NCI-H748 (cell line): ENCODE measurements around the gene RPS21.

Experiments used
- DNase-seq: peaks from one replicate; lab custom pipeline; 2025; ENCODE audit not compliant: unreplicated experiment; lab: John Stamatoyannopoulos, UW

Gene RPS21

GRCh38 chr20:62386383-62387218, at the start of gene RPS21:
Gene RPS21 (plus strand): TSS chr20:62387103. CDS start chr20:62387339, 236 bp downstream.
- DNase-seq = peak; percentile 88

- no peak for DNase-seq
Observed at GRCh38 chr20:62337558-62338293, 49.2 kb upstream of the RPS21 start.

- no peak for DNase-seq
Observed at GRCh38 chr20:62338294-62338620, 48.6 kb upstream of the RPS21 start.

- no peak for DNase-seq
Observed at GRCh38 chr20:62339647-62340062, 47.2 kb upstream of the RPS21 start.

GRCh38 chr20:62342910-62343309, 44.0 kb upstream of the RPS21 start:
- peak; percentile 60 for DNase-seq

- no peak for DNase-seq
Observed at GRCh38 chr20:62344092-62344491, 42.8 kb upstream of the RPS21 start.

- no peak for DNase-seq
Observed at GRCh38 chr20:62344782-62345181, 42.1 kb upstream of the RPS21 start.

GRCh38 chr20:62345681-62346370, 41.1 kb upstream of the RPS21 start:
- DNase-seq = no peak

GRCh38 chr20:62346398-62347150, 40.3 kb upstream of the RPS21 start:
- peak; percentile 6 for DNase-seq

- DNase-seq = no peak
Observed at GRCh38 chr20:62347151-62347404, 39.8 kb upstream of the RPS21 start.

- DNase-seq = no peak
Observed at GRCh38 chr20:62347445-62347844, 39.5 kb upstream of the RPS21 start.

GRCh38 chr20:62348604-62349003, 38.3 kb upstream of the RPS21 start:
- no peak for DNase-seq

- no peak for DNase-seq
Observed at GRCh38 chr20:62349556-62350097, 37.3 kb upstream of the RPS21 start.

GRCh38 chr20:62350098-62350628, 36.7 kb upstream of the RPS21 start:
- DNase-seq = peak; percentile 38

GRCh38 chr20:62350629-62351422, 36.1 kb upstream of the RPS21 start:
- DNase-seq = no peak

GRCh38 chr20:62351469-62352401, 35.2 kb upstream of the RPS21 start:
- DNase-seq = no peak

GRCh38 chr20:62352402-62353288, 34.3 kb upstream of the RPS21 start:
- DNase-seq = no peak
